Eye (tissue), 1 donor: Measurements from ENCODE around the gene MAPK8.
A peak's percentile ranks its signal among the peaks of the same experiment; 100 is the strongest.
"Not testable (repeated sequence)": the region's sequence is repeated elsewhere in the genome, so short reads cannot be mapped to it uniquely, and the experiment has no call there.

Source experiments
- DNase-seq: peaks from one replicate; pipeline ENCODE4 v3.0.0-alpha.2; 2015

MAPK8 gene

GRCh38 chr10:48306265-48306869 lies at the start of gene MAPK8:
TSS of gene MAPK8 (plus strand) at chr10:48306677. CDS start at chr10:48401661, 94,984 bp downstream.
- peak; percentile 94 for DNase-seq

DNA sequence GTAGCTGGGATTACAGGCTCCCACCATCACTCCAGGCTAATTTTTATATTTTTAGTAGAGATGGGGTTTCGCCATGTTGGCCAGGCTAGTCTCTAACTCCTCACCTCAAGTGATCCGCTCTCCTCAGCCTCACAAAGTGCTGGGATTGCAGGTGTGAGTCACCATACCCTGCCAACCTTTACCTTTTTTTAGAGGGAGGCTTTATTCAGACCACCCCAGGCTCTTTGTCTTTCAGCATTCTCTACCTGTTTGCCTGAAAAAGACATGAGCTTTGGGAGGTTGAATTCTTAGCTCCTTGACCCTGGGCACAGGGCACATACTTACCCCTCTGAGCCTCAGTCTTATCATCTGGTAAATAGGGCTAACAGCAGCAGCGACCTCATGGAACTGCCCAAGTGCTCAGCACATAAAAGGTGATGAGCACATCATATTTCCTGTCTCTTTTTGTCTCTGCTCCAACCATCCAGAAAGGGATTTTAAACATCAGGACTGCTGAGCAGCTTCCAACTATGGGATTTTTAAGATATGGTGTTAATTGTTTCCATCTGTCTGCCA lies 49.0 kb upstream of the MAPK8 start:
- DNase-seq, result no peak

GRCh38 chr10:48258105-48258504 lies 48.4 kb upstream of the MAPK8 start:
- DNase-seq, result no peak

- DNase-seq, result no peak
Observed at GRCh38 chr10:48266528-48266927, 39.9 kb upstream of the MAPK8 start.

GRCh38 chr10:48271047-48271730 lies 35.3 kb upstream of the MAPK8 start:
- DNase-seq, result no peak

- no peak for DNase-seq
Observed at GRCh38 chr10:48272682-48273081, 33.8 kb upstream of the MAPK8 start.

GRCh38 chr10:48273741-48274140 lies 32.7 kb upstream of the MAPK8 start:
- no peak for DNase-seq

- peak; percentile 62 for DNase-seq
Observed at GRCh38 chr10:48274636-48275035, 31.8 kb upstream of the MAPK8 start, which contains the start of gene FRMPD2. TSS of gene FRMPD2 (minus strand) at chr10:48274696. CDS start at chr10:48274567, 129 bp downstream.

DNA sequence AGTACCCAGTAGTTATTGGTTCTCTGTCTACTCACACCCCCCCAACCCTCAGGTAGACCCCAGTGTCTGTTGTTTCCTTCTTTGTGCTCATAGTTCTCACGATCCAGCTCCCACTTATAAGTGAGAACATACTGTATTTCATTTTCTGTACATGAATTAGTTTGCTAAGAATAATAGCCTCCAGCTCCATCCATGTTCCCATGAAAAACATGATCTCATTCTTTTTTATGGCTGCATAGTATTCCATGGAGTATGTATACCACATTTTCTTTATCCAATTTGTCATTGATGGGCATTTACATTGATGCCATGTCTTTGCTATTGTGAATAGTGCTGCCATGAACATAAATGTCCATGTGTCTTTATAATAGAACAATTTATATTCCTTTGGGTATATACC lies 29.4 kb upstream of the MAPK8 start:
- DNase-seq, result no peak

DNA sequence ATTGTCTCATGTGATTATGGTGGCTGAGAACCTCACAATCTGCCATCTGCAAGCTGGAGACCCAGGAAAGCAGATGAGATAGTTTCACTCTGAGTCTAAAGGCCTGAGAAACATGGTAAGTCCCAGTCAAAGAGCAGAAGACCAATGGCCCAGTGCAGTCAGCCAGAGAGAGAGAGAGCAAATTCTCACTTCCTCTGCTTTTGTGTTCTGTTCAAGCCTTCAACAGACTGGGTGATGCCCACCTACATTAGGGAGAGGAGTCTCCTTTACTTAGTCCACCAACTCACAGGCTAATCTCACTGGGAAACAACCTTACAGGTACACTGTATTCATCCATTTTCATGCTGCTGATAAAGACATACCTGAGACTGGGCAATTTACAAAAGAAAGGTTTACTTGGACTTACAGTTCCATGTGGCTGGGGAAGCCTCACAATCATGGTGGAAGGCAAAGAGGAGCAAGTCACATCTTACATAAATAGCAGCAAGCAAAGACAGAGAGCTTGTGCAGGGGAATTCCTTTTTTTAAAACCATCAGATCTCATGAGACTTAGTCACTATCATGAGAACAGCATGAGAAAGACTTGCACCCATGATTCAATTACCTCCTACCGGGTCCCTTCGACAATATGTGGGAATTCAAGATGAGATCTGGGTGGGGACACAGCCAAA lies 27.3 kb upstream of the MAPK8 start:
- no peak for DNase-seq

DNA sequence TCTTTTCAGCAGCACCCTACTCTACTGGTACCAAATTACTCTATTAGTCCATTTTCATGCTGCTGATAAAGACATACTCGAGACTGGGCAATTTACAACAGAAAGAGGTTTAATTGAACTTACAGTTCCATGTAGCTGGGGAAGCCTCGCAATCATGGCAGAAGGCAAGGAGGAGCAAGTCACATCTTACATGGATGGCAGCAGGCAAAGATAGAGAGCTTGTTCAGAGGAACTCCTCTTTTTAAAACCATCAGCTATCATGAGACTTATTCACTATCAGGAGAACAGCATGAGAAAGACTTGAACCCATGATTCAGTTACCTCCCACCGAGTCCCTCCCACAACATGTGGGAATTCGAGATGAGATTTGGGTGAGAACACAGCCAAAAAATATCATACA lies 24.8 kb upstream of the MAPK8 start:
- DNase-seq, result not testable (repeated sequence)

DNA sequence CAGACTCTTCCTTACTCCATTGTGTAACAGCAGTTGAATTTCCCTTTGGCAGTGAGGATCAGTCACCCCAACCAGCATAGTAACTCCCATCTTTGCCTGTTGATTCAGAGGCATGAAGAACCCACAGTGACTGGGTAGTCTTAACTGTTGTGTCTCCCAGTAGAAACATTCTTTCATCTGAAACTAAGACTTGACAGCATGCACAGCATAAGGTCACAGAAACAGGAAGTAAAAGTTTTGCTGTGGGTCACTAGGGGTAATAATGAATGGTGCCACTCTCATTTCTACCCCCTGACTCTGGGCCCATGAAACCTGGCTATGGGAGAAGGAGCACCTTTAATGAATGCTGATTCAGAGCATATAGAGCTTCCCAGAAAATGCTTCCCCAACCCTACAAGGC lies 23.6 kb upstream of the MAPK8 start:
- no peak for DNase-seq

DNA sequence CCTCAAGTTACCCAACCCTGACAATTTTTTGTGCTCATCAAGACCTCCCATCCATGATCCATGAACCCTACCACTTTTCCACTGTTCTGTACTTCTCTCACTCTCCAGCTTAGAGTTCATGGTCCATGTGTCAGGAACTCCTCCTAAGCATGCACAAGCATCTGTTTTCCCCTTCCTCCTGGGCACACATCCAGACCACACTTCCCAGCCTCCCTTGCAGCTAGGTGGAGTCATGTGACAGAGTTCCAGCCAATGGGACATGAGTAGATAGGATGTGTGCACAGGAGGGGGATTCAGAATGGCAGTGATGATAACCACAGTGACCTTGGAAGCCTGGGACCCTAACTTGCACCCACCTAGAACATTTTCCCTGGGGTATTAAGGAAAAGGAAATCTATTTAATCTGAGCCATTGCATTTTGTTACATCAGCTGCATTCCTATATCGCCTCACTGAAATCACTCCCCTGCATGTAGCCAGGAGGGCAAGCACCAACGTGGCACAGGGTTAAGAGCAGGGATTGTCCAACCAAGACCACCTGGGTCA lies 22.4 kb upstream of the MAPK8 start:
- no peak for DNase-seq

GRCh38 chr10:48284811-48285210 lies 21.7 kb upstream of the MAPK8 start:
- no peak for DNase-seq

DNA sequence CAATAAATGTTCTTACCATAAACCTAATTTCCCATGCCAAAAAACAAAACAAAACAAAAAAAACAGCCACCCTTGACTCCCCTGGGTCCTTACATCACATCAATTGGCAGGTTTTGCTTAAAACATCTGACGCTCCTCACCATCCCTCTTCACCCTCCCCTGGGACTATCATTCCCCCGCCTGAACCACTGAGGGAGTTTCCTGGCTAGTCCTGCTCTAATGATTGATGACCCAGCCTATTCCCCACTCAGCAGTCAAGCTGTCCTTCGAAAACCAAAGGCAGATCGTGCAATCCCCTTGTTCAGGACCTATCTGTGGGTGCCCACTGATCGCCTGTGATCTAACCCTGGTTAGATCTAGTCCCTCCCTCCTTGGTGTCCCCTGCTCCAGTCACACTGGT lies 20.8 kb upstream of the MAPK8 start:
- DNase-seq, result no peak

DNA sequence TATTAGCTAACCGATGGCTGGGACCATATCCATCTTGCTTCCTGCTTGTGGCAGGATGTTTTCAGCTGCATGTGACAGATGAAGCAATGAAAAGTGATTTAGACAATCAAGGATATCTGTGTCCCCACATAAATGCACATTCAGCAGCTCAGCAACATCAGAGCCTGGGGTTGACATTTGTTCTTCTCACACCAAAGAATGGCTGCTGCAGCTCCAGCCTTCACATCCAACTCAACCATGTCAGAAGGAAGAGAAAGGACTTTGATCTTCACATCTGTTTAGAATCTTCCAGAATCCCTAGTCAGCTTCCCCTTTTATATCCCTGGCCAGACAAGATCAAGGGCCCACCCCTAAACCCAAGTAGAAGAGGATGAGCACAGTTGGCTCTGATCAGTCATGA lies 20.1 kb upstream of the MAPK8 start:
- no peak for DNase-seq

DNA sequence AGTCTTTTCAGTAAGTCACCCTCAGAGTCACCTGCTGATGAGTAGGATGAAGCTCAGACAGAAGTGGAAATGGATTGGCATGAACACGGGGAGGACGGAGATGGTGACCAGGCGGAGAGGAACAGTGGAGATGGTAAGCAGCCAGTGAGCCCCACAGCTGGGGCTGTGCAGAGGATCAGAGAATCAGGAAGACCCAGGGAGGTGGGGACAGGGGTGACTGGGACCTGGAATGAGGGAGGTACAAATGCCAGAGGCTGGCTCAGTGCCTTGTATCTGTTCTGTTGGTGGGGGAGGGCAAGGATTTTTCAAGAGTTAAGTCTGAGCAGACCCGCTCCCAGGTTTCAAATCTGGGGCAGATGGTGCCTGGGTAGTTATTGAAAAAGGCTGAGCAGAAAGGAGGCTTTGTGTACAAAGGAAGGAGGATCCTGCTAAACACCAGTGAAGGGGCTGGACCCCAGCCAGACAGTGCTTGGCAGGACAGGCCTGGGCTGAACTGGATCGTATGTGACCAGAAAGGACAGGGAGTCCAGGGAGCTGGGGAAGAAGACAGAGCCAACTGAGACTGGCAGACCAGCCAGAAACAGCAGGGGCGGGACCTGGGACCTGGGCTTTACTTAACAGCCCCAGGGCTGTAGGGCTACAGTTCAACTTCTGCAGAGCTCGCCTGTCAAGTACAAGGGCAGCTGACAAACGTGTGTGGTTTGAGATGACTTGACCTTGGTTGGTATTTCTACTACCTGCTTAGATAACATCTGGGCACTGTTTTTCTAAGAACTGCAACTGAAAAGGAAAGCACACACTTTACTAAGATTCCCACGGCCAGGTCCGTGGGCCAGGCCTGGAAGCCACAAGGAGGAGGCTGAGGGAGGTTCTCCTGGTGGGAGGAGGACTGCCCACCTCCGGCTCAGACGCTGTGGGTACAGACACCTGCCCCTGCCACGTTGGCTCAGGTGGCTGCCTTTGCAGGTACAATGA lies 18.8 kb upstream of the MAPK8 start:
- peak; percentile 35 for DNase-seq

GRCh38 chr10:48288661-48289060 lies 17.8 kb upstream of the MAPK8 start:
- DNase-seq, result no peak

- DNase-seq, result peak; percentile 89
Observed at GRCh38 chr10:48289501-48290238, 16.8 kb upstream of the MAPK8 start.

DNA sequence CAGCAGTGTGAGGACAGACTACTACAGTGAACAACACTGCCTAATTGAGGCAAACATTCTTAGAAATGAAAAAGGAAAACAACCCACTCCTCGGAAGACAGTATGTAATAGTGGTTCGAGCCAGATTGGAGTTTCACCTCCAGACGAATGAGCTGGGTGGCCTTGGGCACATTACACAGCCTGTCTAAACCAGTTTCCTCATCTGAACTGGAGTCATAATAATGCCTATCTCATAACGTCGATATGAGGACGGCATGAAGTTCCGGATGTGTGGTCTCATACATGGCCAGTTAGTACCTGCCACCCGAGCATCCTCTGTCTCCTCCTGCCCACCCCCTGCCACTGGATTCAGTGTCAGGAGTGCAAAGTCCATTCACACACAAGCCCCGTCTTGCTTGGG lies 16.2 kb upstream of the MAPK8 start:
- DNase-seq, result no peak

DNA sequence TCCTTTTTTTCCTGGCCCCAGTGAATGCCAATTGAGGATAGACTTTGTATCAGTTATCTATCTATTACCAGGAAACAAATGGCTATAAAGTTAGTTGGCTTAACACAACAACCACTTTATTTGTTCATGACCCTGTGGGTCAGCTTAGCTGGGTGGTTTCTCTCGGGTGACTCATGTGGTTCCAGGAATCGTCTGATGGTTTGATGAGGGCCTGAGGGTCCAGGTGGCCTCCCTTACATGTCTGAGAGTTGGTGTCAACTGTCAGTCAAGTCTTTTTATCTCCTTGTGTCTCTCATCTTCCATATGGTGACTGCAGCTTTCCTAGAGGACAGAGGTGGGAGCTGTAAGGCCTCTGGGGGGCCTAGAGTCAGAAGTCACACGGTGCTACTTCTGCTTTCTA lies 15.3 kb upstream of the MAPK8 start:
- DNase-seq, result no peak

GRCh38 chr10:48292616-48293015 lies 13.9 kb upstream of the MAPK8 start:
- no peak for DNase-seq
